ENCODE data around the gene SLC17A7.

SLC17A7 gene

DNA sequence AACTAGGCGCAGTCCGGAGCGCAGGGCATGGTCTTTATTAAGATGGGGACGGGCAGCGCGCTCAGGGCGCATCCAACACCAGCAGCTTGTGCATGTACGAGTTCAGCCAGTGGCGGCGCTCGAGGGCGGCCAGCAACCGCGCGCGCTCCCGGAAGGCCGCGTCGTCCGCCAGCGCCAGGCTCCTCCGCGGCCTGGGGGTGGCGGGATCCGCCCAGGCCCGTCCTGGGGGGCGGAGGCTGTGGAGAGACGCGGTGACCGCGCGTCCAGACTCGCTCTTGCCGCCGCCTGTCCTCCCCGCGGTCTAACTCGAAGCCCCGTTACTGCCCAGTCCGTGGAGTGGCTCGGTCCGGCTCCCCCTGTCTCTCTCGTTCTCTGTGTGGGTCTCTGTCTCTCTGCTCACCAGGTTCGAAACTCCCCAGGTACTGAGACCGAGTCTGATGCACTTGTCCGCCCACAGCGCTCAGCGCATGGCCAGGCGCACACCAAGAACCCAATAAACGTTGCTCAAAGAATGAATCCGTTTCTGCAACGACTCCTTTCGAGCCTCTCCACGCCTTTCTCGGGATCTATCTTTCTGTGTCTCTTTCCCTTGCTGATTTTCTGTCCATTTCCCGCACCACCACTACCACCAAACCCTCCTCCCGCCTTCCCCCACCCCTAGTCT lies 18.8 kb downstream of the SLC17A7 start:
- Histone ChIP-seq H3K9ac (ENCODE audit: low read length) (no peak overlapping the region), H2AFZ (ENCODE audit: low read depth, low read length) (no peak overlapping the region), H3K4me3 (ENCODE audit: low read length) (no peak overlapping the region), H3K27ac (ENCODE audit: low read length) (no peak overlapping the region), H3K4me2 (ENCODE audit: low read length) (no peak overlapping the region), H3K79me2 (ENCODE audit: low read length) (no peaks in the 10 kb centered on the region), H3K9me3 (ENCODE audit: insufficient read depth, low read length) (no peaks in the 10 kb centered on the region), H3K36me3 (replicated peaks; ENCODE audit: low read depth, low read length) (no peaks in the 10 kb centered on the region), H3K27me3 (ENCODE audit: low read depth, low read length) (peaks cover 47% of the 10 kb centered on the region), H4K20me1 (ENCODE audit: insufficient read depth, low read length) (no peaks in the 10 kb centered on the region), H3K4me1 (ENCODE audit: low read length) (no peaks in the 10 kb centered on the region)
- TF ChIP-seq, protein P1, sequence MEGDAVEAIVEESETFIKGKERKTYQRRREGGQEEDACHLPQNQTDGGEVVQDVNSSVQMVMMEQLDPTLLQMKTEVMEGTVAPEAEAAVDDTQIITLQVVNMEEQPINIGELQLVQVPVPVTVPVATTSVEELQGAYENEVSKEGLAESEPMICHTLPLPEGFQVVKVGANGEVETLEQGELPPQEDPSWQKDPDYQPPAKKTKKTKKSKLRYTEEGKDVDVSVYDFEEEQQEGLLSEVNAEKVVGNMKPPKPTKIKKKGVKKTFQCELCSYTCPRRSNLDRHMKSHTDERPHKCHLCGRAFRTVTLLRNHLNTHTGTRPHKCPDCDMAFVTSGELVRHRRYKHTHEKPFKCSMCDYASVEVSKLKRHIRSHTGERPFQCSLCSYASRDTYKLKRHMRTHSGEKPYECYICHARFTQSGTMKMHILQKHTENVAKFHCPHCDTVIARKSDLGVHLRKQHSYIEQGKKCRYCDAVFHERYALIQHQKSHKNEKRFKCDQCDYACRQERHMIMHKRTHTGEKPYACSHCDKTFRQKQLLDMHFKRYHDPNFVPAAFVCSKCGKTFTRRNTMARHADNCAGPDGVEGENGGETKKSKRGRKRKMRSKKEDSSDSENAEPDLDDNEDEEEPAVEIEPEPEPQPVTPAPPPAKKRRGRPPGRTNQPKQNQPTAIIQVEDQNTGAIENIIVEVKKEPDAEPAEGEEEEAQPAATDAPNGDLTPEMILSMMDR (IDR thresholded peaks at IDR 0.05; ENCODE audit: low read depth, low read length), result no peak
- TF ChIP-seq EZH2phosphoT487 (IDR thresholded peaks at IDR 0.05; ENCODE audit: low read depth), result no peak

DNA sequence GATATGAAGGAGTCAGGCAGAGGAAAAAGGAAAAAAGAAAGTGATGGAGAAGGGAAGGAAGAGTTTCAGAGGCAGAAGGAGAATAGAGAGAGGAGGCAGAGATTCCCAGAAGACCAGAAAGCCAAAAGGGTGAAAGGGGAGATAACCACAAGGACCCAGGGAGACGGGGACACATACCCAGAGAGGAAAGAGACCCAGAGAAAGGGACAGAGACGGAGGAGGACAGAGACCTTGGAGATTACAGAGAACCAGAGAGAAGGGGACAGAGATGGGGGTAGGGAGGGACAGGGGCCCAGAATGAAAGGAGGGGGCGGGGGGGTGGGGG lies 19.5 kb downstream of the SLC17A7 start:
- Histone ChIP-seq H3K36me3 (replicated peaks; ENCODE audit: low read depth, low read length) (no peaks in the 10 kb centered on the region), H3K9ac (ENCODE audit: low read length) (no peak overlapping the region), H4K20me1 (ENCODE audit: insufficient read depth, low read length) (no peaks in the 10 kb centered on the region), H3K27me3 (ENCODE audit: low read depth, low read length) (peaks cover 43% of the 10 kb centered on the region), H3K4me1 (ENCODE audit: low read length) (no peaks in the 10 kb centered on the region), H3K27ac (ENCODE audit: low read length) (no peak overlapping the region), H3K79me2 (ENCODE audit: low read length) (no peaks in the 10 kb centered on the region), H3K4me2 (ENCODE audit: low read length) (no peak overlapping the region), H2AFZ (ENCODE audit: low read depth, low read length) (no peak overlapping the region), H3K4me3 (ENCODE audit: low read length) (no peak overlapping the region), H3K9me3 (ENCODE audit: insufficient read depth, low read length) (no peaks in the 10 kb centered on the region)
- TF ChIP-seq, protein P1 (IDR thresholded peaks at IDR 0.05; ENCODE audit: low read depth, low read length), result no peak
- TF ChIP-seq EZH2phosphoT487 (IDR thresholded peaks at IDR 0.05; ENCODE audit: low read depth), result no peak

DNA sequence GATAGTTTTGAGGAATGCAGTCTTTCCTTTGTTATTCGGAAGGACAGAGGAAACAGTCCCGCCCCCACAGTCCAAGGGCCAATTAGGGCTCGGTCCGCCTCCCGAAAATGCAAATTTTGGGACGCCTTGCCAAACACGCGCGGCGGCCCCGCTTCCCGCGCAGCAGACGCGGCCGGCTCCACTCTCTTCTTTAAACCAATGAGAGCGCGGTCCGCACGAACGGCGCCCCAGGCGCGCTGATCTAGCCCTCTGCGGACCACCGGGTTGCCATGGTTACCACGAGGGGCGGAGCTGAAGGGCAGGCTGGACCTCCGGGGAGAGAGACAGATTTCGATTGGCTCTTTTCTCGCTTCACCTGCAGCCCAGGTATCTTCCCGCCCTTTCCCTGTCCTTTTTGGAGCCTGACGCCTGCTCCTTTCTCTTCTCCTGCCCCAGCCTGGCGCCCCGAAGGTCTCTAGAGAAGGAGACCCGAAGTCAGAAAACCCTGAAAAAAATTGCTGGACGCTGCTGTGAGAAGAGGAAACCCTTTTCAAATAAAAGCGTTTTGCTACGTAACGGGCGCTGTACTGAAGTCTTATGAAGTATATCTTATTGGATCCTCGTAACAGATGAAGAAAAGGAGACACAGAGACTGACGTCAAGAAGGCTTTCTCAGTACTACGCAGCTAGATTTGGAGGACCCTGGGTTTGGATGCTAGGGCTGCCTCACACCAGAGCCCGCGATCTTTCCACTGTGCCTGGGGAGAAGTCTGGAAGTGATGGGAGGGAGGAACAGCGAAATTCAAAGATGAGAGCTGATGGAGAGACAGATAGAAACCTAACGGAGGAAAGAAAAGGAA lies 20.1 kb downstream of the SLC17A7 start:
- Histone ChIP-seq H3K27me3 (ENCODE audit: low read depth, low read length) (peaks cover 38% of the 10 kb centered on the region), H3K9ac (ENCODE audit: low read length) (no peak overlapping the region), H3K79me2 (ENCODE audit: low read length) (no peaks in the 10 kb centered on the region), H3K4me3 (ENCODE audit: low read length) (no peak overlapping the region), H3K36me3 (replicated peaks; ENCODE audit: low read depth, low read length) (no peaks in the 10 kb centered on the region), H3K9me3 (ENCODE audit: insufficient read depth, low read length) (no peaks in the 10 kb centered on the region), H3K4me1 (ENCODE audit: low read length) (no peaks in the 10 kb centered on the region), H3K4me2 (ENCODE audit: low read length) (no peak overlapping the region), H3K27ac (ENCODE audit: low read length) (no peak overlapping the region), H2AFZ (ENCODE audit: low read depth, low read length) (no peak overlapping the region), H4K20me1 (ENCODE audit: insufficient read depth, low read length) (no peaks in the 10 kb centered on the region)
- TF ChIP-seq EZH2phosphoT487 (IDR thresholded peaks at IDR 0.05; ENCODE audit: low read depth), result no peak
- TF ChIP-seq, protein P1 (IDR thresholded peaks at IDR 0.05; ENCODE audit: low read depth, low read length), result no peak

DNA sequence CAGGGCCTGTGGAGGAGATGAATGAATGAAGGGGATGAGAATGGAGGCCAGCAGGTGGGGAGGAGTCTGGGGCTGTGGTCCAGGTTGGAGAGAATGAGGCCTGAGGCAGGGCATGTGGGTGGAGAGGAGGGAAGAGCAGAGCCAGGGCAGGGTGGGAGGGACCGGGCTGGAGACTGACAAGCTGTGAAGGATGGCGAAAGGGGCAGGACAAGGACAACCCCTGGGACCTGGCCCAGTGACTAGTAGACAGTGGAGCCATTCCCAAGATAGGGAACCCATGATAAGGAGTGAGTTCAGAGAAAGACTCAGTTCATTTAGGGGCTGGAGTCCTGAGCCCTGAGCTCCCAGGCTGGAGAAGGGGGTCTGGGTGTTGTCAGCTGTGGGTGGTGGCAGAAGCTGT lies 21.1 kb downstream of the SLC17A7 start:
- TF ChIP-seq, protein P1 (IDR thresholded peaks at IDR 0.05; ENCODE audit: low read depth, low read length), result no peak
- no peak for TF ChIP-seq EZH2phosphoT487 (IDR thresholded peaks at IDR 0.05; ENCODE audit: low read depth)
- Histone ChIP-seq H3K4me2 (ENCODE audit: low read length) (no peak overlapping the region), H3K27ac (ENCODE audit: low read length) (no peak overlapping the region), H3K9me3 (ENCODE audit: insufficient read depth, low read length) (no peaks in the 10 kb centered on the region), H2AFZ (ENCODE audit: low read depth, low read length) (no peak overlapping the region), H4K20me1 (ENCODE audit: insufficient read depth, low read length) (no peaks in the 10 kb centered on the region), H3K27me3 (ENCODE audit: low read depth, low read length) (peaks cover 27% of the 10 kb centered on the region), H3K36me3 (replicated peaks; ENCODE audit: low read depth, low read length) (no peaks in the 10 kb centered on the region), H3K4me3 (ENCODE audit: low read length) (no peak overlapping the region), H3K4me1 (ENCODE audit: low read length) (no peaks in the 10 kb centered on the region), H3K79me2 (ENCODE audit: low read length) (no peaks in the 10 kb centered on the region), H3K9ac (ENCODE audit: low read length) (no peak overlapping the region)
